Mesenteric fat pad (tissue), 1 donor: Measurements from ENCODE around the gene KCNK6. TPM values are rescaled to one million over a fixed set of nuclear protein-coding genes. Genes with fewer than 3 reads are reported as not detected.
A peak's percentile ranks its signal among the peaks of the same experiment; 100 is the strongest.

Experiments
- DNase-seq: peaks from one replicate; pipeline ENCODE4 v3.0.0-alpha.2; 2020; ENCODE audit warnings: low spot score
- total RNA-seq: library from RNA; stranded (reverse); fragmentation: NEBNext Ultra II Directional; extraction: Animal tissue kit (Norgen Biotek cat#: 25700); gene quantifications from one replicate; pipeline ENCODE4 v1.2.1, GENCODE V29; 2021
- donor health status: DM: yes; HTN: yes; CAD: no.

The KCNK6 gene
- total RNA-seq, 1 donor from 2014 or later, result 14.3 TPM

GRCh38 chr19:38294090-38294489 is 25.6 kb upstream of the KCNK6 start:
- DNase-seq, result no peak

DNA sequence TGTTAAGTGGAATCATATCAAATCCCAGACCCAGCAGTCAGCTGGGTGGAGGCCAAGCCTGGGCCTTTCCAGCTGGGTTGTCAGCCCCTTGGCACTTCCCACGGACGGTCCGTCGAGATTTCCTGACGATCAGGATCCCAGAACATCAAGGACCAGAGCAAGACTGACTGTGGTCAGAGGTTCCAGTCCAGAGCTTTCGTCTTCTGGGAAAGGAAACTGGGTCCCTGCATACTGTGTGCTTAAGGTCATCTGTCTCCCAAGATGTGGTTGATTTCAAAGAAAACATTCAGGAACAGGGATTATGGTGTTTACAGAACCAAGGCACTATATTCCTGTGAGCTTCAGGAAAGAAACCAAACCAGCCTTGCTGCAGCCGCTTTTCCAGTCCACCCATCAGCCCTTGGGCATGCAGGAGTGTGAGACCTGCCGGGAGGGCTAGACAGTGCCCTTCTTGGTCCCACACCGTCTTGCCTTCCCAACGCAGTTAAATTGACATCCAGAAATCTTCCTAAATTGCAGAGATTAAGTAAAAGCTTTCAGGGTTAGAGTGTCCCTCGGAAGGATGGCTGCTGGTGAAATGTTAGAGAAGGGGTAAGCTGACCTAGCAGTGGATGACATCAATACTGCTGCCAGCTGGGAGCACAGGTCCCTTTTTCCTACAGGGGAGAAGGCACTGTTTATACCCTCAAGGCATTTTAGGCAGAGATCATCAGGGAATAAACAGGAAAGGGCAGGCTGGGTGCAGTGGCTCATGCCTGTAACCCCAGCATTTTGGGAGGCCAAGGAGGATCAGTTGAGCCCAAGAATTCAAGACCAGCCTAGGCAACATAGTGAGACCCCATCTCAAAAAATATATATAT is 20.6 kb upstream of the KCNK6 start:
- no peak for DNase-seq

DNA sequence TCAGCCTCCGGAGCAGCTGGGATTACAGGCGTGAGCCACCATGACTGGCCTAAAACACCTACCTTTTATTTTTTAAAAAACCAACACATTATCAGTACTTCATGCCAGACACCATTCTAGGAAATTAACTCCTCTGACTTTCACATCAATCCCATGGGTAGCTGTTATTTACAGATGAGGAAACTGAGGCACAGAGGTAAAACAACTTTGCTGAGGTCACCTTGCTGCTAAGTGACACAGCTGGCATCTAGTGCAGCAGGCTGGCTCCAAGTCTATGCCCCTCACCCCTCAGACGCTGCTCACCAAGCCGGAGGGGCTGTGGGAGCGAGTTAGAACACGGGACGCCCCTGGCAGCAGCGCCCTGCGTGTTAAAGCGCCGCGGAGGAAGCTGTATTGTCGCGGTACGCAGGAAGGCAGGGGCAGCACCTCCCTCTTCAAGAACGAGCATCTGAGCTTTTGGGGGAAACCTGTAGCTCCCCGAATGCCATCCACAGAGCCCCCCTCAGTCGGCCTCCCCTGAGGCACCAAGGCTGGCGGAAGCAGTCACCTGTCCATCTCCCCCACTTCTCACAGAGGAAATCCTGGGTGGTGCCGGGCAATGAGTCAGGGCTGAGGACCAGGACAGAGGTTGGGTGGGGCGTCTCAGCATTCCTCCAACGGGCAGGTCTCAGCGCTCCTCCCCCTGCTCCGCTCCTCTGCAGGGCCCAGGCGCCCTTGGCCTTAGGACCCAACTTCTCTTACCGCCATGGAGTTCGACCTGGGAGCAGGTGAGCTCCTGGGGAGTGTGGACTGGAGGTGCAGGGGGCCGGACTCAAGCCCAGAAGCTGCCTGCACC is 15.9 kb upstream of the KCNK6 start, which contains the start of gene C19orf33:
TSS of gene C19orf33 (plus strand) at position 735 of the 835 bp plus-strand sequence. CDS start at position 746, 11 bp downstream.
- no peak for DNase-seq

- DNase-seq, result no peak
These were observed 15.2 kb upstream of the KCNK6 start for GRCh38 chr19:38304352-38304865.

DNA sequence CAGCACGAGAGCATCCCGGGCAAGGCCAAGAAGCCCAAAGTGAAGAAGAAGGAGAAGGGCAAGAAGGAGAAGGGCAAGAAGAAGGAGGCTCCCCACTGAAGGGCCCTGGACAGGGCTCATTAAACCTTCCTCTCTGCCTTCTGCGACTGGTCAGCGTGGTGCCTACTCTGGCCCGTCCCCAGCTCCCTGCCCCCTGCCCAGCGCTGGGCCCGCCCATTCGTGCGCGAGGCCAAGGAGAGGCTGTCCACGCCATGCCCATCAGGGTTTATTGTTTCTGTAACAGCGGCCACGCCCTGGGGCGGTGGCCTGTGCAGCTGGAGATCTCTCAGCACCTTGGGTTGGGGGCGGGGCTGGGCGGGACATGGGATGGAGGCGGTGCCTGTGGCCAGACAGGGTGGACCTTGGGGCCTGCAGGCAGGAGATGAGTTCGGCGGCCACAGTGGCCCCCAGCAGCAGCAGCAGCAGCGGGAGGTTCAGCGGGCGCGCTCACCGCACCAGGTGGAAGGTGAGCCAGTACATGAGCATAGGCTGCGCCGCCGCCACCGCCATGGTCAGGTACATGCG is 14.7 kb upstream of the KCNK6 start:
- no peak for DNase-seq

- no peak for DNase-seq
These were observed 13.4 kb upstream of the KCNK6 start for GRCh38 chr19:38306236-38306635.

- no peak for DNase-seq
These were observed 12.6 kb upstream of the KCNK6 start for GRCh38 chr19:38307076-38307475.

- no peak for DNase-seq
These were observed 12.0 kb upstream of the KCNK6 start for GRCh38 chr19:38307597-38307996.

- no peak for DNase-seq
These were observed 11.5 kb upstream of the KCNK6 start for GRCh38 chr19:38308006-38308766.

GRCh38 chr19:38308926-38309614 is 10.6 kb upstream of the KCNK6 start:
- DNase-seq, result no peak

DNA sequence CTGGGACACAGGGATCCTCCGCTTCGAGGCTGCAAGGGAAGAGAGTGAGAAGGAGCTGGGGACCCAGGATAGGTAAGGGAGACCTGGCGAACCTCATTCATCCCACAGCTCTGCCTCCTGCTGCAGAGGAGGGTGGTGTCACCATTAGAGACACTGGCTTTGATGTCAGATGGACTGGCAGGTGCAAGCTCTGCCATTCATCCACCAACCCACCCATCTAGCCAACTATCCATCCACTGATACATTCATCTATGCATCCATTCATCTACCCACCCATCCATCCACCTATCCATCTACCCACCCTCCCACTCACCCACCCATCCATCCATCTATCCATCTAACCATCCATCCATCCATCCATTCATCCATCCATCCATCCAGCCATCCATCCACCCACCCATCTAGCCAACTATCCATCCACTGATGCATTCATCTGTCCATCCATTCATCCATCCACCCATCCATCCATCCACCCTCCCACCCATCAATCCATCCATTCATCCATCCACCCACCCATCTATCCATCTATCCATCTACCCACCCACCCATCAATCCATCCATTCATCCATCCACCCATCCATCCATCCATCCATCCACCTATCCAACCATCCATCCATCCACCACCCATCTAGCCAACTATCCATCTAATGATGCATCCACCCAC is 9.9 kb upstream of the KCNK6 start:
- no peak for DNase-seq

DNA sequence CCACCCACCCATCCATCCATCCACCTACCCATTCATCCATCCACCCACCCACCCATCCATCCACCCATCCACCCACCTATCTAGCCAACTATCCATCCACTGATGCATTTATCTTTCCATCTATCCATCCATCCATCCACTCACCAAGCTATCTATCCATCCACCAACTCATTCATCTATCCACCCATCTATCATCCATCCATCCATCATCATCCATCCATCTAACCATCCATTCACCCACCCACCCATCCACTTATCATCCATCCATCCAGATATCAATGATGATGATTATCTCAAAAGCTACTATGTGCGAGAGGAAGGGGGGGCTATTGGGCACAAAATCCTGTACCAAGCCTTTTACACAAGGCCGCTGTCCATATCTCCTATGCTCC is 9.4 kb upstream of the KCNK6 start:
- DNase-seq, result no peak

GRCh38 chr19:38310986-38311385 is 8.7 kb upstream of the KCNK6 start:
- no peak for DNase-seq

- DNase-seq, result peak; percentile 97
These were observed 3.8 kb upstream of the KCNK6 start, which contains the start of gene YIF1B for GRCh38 chr19:38315657-38316476. YIF1B (minus strand) TSS chr19:38315947; CDS start chr19:38315917, 30 bp downstream.

- no peak for DNase-seq
These were observed 3.1 kb upstream of the KCNK6 start for GRCh38 chr19:38316477-38317067.

GRCh38 chr19:38317104-38317612 is 2.5 kb upstream of the KCNK6 start:
- no peak for DNase-seq

DNA sequence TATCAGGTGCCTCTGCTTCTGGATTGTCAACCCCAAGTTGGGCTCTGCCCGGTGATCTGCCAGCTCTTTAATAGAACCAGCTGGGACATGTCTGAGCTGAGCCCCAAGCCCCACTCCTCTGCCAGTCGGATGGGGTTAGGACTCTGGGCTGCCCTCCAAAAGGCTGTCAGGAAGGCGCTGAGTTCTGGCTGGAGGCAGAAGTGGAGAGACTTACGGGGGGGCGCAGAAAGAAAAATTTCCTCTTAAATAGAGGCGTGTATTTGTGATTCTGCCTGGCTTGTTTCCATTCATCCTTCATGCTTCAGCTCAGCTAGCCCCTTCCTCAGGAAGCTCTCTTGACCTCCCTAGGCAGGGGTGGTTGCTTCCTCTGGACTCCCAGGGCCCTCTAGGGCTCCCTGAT is 985 bp upstream of the KCNK6 start:
- no peak for DNase-seq

DNA sequence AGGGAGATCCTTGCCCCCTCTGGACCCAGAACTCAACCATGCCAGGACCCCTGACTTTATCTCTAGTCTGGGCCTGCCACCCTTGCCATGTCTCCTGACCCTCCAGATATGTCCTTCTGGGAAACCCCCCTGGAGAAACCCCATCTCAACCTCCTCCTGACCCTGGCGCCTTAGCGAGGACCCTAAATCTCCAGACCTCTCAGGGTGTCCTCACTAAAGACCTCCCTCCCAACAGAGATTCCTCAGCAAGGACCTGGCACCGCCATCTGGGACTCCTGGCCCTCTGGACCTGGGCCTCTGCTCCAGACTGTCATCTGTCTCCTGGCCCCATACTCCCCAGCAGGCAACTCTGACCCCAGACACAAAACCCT is 1.3 kb downstream of the KCNK6 start:
- DNase-seq, result no peak
